DLD1 (cell line): ENCODE data around the gene FHOD1.

Experiments used
- in situ Hi-C: cut with HindIII; loops from 2 replicates; pipeline ENCODE4 v1.10.0; 2017; ENCODE audit warnings: low sequenced_read_pairs

Gene FHOD1

DNA sequence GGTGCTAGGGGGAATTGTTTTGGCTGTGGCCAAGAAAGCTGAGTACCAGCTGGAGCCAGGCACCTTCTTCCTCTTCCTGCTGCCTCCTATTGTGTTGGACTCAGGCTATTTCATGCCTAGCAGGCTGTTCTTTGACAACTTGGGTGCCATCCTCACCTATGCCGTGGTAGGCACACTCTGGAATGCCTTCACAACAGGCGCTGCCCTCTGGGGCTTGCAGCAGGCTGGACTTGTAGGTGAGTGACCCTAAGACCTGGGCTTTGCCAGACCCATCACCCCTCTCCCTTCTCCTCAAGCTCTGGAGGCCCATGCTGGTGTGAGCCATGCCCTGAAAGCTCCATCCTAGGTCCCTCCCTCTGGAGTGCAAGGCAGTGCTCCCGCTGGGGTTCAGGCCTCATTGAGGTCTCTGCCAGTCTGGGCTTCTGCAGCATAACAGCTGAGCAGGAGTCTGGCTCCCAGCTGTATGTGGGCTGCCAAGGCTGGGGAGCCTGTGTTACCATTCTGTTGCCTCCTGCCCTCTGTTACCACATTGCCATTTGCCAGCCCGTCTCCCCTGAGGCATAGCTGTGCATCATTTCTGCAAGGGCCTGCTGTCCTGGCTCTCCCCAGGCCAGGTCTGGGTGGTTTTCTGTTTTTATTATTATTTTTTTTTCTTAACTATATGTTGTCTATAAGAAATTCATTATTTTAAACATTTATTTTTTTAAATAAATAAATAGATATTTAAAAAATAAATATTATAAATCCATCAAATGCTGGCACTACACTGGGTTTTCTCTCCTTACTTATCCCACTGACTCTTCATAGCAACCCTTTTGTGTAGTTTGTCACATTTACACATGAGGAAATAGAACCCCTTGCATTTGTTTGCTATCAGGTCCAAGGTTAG lies 5.6 kb upstream of the FHOD1 start:
- in situ Hi-C loops, result no loop called here

DNA sequence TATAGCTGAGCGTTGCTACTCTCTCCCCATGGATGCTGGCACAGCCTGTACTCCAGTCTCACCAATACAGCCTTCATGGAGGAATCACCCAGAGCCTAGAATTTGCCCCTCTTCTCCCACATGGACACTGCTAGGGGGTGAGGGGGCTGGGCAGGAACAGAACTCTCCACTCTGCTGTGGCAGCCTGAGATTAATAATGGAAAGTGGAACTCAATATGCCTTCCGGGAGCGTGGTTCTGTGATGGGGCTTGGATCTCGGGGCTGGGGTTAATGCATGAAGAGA lies 2.7 kb upstream of the FHOD1 start:
- in situ Hi-C loops, result no loop called here

DNA sequence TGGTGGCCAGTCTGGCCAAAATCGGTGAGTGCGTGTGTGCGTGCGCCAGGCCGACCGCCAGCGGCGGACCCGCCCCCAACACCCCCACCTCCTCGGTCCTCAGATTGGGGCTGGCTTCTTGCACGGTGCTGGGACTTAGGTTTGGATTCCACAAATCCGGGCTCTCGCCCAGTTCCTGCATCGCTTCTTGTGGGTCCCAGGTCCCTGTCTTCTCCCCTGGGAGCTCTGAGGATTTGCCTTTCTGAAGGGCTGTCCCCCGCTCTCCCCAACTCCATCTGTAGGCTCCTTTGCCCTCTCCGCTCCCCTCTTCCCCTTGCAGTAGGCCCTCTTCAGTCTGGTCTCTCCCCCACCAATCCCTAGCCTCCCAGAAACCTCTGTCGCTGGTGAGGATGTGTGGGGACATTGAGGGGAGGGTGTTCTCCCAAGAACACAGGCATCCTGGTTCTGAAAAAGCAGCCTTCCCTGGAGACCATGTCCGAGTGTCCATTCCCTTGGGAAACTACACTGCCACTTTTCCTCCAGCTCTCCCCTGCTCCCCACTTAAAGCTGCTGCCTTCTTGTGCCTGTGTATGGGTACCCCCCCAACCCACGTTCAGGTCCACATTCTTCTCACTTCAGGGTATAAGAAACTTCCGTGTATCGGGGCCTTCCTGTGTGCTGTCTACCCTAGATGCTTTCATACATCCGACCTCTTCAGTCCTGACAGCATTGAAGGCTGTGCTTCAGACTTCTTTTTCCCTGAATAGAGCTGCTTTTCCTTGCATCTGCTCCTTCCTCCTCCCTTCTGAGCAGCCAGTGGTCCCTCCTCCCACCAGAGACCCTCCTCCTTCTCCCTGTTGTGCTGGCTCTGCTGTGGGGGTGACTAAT lies 2.1 kb upstream of the FHOD1 start:
- in situ Hi-C loops, result no loop called here

DNA sequence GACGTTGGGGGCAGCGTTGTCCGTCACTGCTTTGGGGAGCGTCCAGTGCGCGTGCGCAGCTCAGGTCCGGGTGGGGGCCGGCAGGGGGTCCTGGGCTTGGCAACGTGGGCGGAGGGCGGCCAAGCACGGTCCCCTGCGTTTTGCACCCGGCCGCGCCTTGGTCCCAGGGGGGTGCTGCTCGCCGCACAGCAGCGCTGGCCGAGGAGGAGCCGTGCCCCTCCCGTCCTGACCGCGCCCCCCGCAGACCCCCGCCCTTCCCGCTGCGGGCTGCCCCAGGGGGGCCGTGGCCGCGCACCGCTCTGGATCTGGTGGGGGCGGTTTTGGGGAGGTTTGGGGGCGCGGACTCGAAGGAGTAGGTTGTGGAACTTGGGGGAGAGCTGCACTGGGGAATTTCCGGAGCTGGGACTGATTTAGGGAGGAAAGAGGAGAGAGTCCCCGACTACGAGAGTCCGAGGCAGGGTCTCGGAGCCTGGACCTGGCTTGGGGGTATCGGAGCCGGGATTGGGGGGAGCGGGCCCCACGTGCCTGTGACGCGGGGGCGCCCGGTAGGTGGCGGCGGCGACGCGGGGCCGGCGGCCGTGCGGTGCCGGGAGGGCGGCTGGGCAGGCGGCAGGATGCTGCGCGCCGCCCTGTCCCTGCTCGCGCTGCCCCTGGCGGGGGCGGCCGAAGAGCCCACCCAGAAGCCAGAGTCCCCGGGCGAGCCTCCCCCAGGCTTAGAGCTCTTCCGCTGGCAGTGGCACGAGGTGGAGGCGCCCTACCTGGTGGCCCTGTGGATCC lies 1.3 kb upstream of the FHOD1 start, which contains the start of gene SLC9A5:
Gene SLC9A5, plus strand, starts transcription at position 579 of the 777 bp plus-strand sequence. Its CDS starts 36 bp downstream, at position 615.
- in situ Hi-C loops, result no loop called here

DNA sequence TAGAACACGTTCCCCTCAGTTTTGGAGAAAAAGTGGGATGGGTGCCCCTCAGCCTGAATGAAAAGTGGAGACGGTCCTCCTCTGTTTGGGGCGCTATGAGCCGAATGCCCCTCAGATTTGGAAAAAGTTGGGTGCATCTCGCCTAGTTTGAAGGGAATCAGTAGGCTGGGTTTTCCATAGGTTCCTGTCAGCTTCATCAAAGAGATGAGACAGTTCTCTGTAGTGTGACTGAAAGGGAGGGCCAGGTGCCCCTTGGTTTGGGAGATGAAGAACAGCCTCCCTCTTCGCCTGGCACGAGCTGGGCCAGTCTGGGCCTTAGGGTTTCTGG lies 756 bp upstream of the FHOD1 start:
- in situ Hi-C loops, result no loop called here

DNA sequence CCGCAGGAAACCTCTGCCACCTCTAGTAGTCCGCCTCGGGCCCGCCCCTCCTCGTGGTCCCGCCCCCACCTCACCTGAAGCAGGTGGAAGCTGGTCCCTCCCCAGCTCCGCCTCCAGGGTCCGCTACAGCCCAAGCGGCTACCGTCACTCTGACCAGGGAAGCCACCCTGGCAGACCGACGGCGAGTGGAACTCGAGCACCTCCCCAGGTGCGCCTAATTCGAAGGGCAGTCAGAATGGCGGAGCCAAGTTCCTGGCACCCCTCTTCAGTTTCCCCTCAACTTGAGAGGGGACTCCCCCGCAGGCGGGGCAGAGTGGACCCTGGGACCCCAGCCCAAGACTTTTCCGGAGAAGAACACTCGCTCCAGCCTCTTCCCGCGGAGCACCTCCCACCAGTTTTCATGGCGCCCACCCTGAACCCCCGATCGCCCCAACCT lies 507 bp downstream of the FHOD1 start:
- in situ Hi-C loops, result no loop called here

DNA sequence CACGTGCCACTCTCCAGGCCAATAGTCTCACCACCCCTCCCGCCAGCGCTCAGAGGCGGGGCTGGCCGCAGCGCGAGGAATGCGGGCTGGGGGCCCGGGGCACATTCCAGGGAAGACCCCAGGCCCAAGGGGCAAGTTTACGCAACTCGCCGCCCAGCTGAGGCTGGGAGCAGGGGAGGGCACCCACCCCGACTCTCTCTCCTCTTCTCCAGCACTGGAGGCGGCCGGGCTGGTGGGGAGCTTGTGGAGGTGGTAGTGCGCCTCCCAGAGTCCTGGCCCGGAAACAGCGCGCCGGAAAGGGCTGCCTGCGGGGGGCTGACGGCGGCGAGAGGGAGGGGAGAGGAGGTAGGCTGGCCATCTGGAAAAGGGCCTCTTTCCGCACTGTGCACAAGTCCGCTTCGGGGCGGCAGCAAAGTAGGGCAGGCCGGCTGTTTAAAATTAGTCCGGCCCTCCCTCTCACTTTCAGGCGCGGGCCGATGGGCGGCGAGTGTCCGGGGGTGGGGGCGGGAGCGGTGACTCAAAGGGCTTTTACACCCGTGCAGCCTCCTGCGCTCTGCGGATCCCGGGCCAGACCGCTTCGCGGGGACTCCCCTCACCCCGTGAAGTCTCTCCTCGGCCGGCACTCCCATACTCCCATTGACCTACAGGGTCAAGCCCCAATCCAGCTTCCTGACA lies 1.1 kb downstream of the FHOD1 start:
- in situ Hi-C loops, result no loop called here

DNA sequence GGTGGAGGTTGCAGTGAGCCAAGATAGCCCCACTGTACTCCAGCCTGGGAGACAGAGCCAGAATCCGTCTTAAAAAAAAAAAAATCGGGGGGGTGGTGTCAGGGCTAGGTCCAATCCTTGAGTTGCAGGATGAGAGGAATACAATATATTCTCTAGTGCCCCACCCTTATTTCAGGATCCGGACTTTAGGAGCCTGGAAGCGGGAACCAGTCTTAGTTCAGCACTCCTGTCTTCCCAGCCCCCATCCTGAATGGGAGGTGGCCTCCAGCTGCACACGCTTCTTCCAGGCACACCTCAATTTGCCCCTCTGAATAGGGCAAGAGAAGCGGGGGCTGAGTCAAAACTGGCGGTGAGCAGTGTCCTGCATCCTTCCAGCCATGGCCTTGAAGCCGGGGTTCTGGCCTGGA lies 1.6 kb downstream of the FHOD1 start:
- in situ Hi-C loops, result no loop called here

DNA sequence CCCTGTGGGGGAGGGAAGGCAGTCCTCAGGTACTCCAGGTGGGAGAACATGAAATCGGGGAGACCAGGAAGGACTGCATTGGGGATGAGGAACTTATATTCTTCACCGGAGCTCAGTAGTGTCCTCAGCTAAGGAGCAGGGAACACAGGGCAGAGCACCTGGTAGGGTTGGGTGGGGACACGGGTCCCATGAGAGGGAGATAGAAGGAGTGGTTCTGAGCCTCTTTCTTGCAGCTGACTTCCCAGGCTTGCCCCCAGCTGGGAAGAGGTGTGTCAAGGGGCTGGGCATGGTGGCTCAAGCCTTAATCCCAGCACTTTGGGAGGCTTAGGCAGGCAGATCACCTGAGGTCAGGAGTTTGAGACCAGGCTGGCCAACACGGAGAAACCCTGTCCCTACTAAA lies 2.1 kb downstream of the FHOD1 start:
- in situ Hi-C loops, result no loop called here

DNA sequence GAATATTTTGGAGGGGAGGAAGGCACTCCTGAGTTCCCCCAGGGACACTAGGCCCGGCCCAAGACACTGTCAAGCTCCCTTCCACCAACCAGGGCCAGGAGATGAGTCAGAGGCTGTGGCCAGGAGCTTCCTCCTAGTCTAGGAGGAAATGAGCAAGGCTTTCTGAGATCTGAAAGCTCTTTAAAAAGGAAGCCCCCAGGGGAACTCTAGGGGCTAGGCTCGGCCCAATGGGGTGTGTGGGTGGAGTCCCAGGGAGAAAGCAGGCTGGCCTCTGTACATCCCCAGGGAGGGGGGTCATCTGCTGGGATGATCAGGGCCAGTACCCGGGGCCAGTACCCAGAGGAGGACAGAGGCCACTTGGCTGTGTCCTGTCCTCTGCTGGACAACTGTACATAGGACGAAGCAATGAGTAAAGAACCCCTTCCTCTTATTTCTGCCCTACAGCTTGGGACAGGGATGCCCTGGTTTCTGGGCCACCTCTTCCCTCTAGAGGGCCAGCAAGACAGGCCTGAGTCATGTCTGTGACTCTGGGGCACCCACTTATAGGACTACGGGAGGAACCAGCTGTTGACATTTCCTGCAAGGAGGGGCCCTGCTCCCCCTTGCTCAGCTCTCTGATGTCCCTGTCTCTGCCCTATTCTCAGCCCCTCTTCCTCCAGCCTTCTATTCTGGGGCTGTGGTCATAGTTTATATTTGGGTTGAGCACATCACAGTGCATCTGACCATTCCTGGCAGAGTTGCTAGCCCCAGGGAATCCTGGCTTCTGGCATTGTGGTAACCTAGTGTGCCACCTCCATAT lies 2.7 kb downstream of the FHOD1 start:
- in situ Hi-C loops, result no loop called here

DNA sequence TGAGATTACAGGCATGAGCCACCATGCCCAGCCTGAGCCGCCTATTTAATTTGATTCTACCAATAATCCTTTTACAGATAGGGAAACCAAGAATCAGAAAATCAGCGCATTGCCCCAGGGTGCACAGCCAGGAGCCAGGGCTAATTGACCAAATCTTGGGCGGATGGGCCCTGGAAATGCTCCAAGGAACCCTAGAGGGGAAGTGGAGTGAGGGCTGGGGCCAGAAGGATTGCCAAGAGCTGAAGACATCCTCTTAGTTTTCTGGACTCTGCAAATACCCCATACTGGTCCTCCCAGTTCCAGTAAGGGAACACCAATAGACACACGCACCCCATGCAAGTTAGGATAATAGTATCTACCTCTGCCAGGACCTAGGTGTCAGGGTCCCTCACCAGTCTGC lies 3.8 kb downstream of the FHOD1 start:
- in situ Hi-C loops, result no loop called here

DNA sequence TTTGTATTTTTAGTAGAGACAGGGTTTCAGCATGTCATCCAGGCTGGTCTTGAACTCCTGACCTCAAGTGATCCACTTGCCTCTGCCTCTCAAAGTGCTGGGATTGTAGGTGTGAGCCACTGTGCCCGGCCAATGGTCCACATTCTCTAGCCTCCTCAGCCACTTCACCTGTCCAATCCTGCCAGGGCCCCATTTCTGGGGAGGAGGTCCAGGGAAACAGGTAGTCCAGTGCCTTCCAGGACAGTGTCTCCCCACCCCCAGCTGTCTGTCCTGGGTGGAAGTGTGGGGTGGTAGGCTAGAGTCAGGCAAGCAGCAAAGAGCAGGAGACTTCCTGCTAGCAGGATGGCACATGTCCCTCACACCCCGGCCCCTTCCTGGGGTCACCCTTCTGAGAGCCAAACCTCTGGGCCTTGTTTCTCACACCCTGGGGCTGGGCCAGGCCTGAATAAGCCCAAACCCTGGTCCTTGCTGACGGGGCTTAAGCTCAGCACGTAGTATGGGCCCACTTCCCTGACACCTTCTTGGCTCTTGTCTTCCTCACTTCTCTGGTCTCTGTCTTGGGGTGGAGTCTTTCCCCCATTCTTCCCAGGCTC lies 5.0 kb downstream of the FHOD1 start:
- in situ Hi-C loops, result no loop called here

DNA sequence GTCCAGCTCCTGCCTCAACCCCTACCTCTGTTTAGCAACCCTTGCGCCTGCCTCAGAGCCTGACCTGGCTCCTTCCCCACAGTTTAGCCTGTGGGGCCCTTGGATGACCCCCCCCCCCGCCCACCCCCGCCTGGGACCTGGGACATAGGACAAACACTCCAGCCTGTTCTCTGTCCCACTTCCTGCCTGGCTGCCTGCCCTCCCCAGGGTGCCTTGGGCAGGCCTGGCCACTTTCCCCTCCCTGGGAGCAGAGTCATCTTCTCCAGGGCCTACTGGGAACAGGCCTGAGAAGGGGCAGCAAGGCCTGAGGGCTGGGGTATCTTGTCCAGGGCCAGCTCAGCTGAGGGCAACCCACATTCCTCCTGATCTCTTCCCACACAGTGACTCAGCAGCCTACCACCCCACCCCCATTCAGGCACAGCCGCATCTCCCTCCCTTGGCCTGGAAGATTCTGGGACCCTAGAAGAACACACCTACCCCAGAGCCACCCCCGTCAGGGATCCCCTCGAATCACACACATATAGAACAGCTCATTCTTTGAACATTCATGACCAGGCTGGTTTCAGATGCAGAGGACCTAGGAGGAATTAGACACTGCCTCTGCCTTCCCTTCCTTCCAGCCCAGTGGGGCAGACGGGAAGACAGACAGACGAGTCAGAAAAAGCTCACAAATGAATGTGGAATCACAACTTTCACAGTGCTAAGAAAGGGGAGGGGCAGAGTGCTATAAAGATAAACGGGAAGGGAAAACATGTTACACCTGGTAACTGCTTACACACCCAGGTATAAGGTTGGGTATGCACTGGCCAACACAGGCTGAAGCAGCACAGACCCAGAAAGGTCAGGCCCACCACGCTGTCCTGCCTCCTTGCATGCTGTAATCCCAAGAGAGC lies 6.0 kb downstream of the FHOD1 start:
- in situ Hi-C loops, result no loop called here

DNA sequence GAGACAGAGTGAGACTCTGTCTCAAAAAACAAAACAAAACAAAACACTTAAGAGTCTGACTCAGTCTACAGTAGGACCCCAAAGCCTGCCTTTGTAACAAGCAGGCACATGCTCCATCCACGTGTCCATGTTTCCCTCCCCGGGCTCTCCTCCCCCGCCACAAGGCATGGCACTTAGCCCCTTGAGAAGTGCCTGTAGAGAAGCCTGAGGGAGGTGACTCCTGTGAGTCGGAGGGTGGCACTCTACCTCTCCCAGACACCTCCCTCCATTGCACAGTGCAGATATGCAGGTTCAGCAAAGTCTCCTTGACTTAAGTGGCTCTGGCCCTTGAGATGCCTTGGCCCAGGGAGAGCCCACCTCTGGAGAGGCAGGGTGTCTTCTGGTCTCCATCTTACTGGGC lies 6.8 kb downstream of the FHOD1 start:
- in situ Hi-C loops, result no loop called here

DNA sequence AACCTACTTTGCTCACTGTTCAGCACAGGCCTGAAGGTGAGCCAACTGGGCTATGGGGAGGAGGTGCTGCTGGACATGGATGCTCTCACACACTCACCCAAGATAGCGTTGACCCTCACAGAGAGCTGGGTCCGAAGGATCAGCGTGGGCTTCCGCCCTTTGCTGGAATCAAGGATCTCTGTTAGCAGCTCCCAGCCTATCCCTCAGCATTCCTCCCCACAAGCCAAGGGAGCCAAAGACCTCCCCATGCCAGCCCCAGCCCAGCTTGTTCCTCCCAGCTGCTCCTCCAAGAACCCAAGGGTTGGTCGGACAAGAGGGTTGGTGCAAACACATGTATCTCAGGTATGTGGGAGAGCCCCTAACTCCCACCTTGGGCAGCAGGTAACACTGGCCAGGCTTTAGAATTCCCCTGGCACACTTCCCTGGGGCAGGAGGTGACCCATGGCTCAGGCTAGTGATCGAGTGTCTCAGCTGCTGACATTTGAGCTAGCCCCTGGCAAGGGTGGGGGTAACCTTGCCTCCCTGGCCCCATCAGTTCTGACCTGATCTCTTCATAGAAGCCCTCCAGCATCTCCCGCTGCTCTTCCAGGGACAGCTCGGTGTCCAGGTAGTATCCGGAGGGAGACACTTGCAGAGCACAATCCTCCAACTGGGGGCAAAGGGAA lies 8.3 kb downstream of the FHOD1 start:
- in situ Hi-C loops, result no loop called here

DNA sequence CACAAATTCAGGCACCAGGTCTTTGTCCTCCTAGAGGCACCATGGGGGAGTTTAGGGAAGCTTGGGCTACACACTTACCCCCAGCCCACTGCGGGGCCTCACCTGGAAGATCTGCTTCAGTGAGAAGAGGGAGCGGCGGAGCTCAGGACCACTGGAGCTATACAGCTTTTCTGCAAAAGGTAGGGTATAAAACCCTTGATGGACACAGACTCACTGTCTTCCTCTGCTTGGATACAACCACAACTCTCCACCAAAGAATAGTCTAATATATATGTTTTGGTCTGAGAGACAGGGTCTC lies 9.1 kb downstream of the FHOD1 start:
- in situ Hi-C loops, result no loop called here

DNA sequence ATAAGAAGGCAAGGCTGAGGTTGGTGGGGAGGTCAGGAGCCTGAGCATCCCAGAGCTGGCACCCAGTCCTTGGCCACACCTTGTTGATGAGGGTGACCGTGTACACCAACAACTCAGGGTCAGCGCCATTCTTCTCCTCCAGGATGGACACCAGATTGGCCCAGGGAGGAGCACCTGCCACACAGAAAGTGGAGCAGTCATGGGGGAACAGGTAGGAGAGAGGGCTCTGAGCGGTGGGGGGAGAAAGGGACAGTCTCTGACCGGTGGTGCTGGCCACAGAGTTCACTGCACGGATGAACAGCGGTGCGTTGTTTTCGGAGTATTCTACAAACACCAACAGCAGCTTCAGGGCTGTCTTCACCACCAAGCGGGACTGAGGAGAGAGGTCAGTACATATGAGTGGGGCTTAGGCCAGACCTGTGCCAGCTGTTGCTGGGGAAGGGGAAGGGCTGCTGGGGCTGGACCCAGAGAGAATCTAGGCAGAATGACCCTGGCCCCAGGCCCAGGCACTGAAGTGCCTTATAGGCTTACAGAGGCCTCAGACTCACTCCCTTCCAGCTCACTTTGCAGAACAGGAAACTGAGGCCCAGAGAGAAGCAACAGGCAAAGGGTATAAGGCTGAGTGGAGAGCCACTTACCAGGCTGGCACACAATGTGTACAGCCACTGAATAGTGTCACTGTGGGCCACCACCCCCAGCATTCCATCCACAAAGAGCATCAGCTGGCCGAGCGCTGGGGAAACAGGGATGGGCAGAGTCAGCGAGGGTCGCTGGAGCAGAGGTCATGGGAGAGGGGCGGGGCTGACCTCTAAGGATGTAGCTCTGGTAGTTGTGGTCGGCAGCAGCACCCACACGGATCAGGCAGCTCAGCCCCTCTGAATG lies 9.6 kb downstream of the FHOD1 start:
- in situ Hi-C loops, result no loop called here
